GM19043 (cell line): Measurements from ENCODE around the gene ZCCHC12.

Experiments
- ATAC-seq: cut with Tn5 transposase; IDR thresholded peaks from one replicate; pipeline ENCODE4 v1.9.1; 2021; ENCODE audit warnings: low read depth; ENCODE audit not compliant: unreplicated experiment

Gene ZCCHC12

GRCh38 chrX:118865231-118865630 lies 41.6 kb downstream of the ZCCHC12 start:
- no peak for ATAC-seq

- ATAC-seq, result no peak
Observed at GRCh38 chrX:118867251-118867650, 43.6 kb downstream of the ZCCHC12 start.

- ATAC-seq, result no peak
Observed at GRCh38 chrX:118872102-118872566, 48.5 kb downstream of the ZCCHC12 start.
